ENCODE measurements around the gene GBE1. TPM values are rescaled to one million over a fixed set of nuclear protein-coding genes. Genes with fewer than 3 reads are reported as not detected.

GBE1 gene
- polyA plus RNA-seq, 1 donor (not counting 4 experiments of a cell fraction or from before 2014, with no cell fraction given) = 30.2 TPM

DNA sequence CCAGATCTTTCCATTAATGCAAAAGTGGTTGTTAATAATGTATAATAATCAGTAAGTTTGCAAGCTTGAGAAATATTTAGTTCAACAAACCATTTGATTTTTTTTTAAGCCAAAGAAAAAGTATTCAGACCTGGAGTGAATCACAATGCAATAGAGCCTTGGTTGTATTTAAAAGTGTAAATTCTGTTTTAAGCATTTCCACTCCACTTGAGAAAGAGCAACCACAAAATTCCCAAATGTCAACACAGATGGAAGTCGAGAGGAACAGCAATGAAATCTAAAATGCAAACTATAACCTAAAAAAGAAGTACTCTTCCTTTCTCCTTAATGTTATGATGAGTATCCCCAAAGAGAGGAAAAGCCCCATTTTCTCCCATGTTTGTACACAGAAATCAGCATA lies 20.2 kb downstream of the GBE1 start:
- no peak overlapping the region for H2AFZ ChIP-seq (ENCODE audit: control insufficient read depth, low read length)
- H3K4me1 ChIP-seq (ENCODE audit: control insufficient read depth, extremely low read depth, insufficient read depth, low read length) = peaks cover 35% of the 10 kb centered on the region
- H3K79me2 ChIP-seq (ENCODE audit: control insufficient read depth, insufficient read depth, low read length) = peaks cover 2% of the 10 kb centered on the region
- H3K9me1 ChIP-seq (ENCODE audit: control insufficient read depth, extremely low read depth, insufficient read depth, low read length) = no peaks in the 10 kb centered on the region
- H3K4me3 ChIP-seq (ENCODE audit: control insufficient read depth in 2 of 3, extremely low read depth in 1 of 3, insufficient read depth in 2 of 3, low read depth in 1 of 3, low read length in 3 of 3) = no peak overlapping the region
- no peaks in the 10 kb centered on the region for H3K9me3 ChIP-seq (ENCODE audit: control insufficient read depth, low read depth, low read length)
- FAIRE-seq (no peak), DNase-seq (ENCODE audit: low read depth, low spot score) (no peak)
- no peak overlapping the region for H3K9ac ChIP-seq (ENCODE audit: control insufficient read depth, extremely low read depth, insufficient read depth, low read length)
- TF ChIP-seq EZH2 (IDR thresholded peaks at IDR 0.05; ENCODE audit: low read length) = no peak
- TF ChIP-seq, protein P1, sequence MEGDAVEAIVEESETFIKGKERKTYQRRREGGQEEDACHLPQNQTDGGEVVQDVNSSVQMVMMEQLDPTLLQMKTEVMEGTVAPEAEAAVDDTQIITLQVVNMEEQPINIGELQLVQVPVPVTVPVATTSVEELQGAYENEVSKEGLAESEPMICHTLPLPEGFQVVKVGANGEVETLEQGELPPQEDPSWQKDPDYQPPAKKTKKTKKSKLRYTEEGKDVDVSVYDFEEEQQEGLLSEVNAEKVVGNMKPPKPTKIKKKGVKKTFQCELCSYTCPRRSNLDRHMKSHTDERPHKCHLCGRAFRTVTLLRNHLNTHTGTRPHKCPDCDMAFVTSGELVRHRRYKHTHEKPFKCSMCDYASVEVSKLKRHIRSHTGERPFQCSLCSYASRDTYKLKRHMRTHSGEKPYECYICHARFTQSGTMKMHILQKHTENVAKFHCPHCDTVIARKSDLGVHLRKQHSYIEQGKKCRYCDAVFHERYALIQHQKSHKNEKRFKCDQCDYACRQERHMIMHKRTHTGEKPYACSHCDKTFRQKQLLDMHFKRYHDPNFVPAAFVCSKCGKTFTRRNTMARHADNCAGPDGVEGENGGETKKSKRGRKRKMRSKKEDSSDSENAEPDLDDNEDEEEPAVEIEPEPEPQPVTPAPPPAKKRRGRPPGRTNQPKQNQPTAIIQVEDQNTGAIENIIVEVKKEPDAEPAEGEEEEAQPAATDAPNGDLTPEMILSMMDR (optimal IDR thresholded peaks at IDR 0.05 in 1 of 3, IDR thresholded peaks at IDR 0.05 in 1 of 3, conservative IDR thresholded peaks at IDR 0.05 in 1 of 3; ENCODE audit: extremely low read depth in 1 of 3, insufficient read depth in 2 of 3, low read length in 3 of 3) = no peak
- dilution Hi-C loops (cut with MboI; ENCODE audit: extremely low pct_ligation_motif_present, low sequenced_read_pairs) = no loop called here
- no peaks in the 10 kb centered on the region for H3K27me3 ChIP-seq (ENCODE audit: control insufficient read depth, extremely low read depth, insufficient read depth, low read length)
- H3K27ac ChIP-seq (ENCODE audit: control insufficient read depth, insufficient read depth, low read length) = no peak overlapping the region
- H3K36me3 ChIP-seq (ENCODE audit: control insufficient read depth in 2 of 2, extremely low read depth in 1 of 2, insufficient read depth in 2 of 2, low read length in 2 of 2) = no peaks in the 10 kb centered on the region
- no peak overlapping the region for H3K4me2 ChIP-seq (ENCODE audit: control insufficient read depth, extremely low read depth, insufficient read depth, low read depth, low read length)
- no peaks in the 10 kb centered on the region for H4K20me1 ChIP-seq (ENCODE audit: control insufficient read depth, extremely low read depth, insufficient read depth, low read length)

DNA sequence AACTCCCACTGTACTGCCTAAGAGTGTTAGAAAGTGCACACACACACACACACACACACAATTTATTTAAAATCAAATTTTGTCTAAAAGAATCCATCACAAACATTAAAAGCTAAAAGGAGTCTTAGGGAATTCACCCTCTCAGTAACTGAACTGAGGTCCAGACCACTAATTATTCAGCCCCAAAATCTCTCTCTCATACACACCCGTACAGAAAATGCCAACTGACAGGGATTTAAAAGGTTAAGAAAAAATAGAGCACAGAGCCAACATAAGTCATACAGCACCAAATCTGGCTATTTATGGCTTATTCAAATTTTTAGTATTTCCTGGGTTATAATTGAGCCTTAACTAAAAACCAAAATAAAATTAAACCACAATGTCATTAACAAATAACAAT lies 20.7 kb downstream of the GBE1 start:
- H3K36me3 ChIP-seq (ENCODE audit: control insufficient read depth in 2 of 2, extremely low read depth in 1 of 2, insufficient read depth in 2 of 2, low read length in 2 of 2) = no peaks in the 10 kb centered on the region
- no peaks in the 10 kb centered on the region for H4K20me1 ChIP-seq (ENCODE audit: control insufficient read depth, extremely low read depth, insufficient read depth, low read length)
- FAIRE-seq (no peak), DNase-seq (ENCODE audit: low read depth, low spot score) (no peak)
- peaks cover 40% of the 10 kb centered on the region for H3K4me1 ChIP-seq (ENCODE audit: control insufficient read depth, extremely low read depth, insufficient read depth, low read length)
- no peak overlapping the region for H3K9ac ChIP-seq (ENCODE audit: control insufficient read depth, extremely low read depth, insufficient read depth, low read length)
- H3K9me3 ChIP-seq (ENCODE audit: control insufficient read depth, low read depth, low read length) = no peaks in the 10 kb centered on the region
- TF ChIP-seq EZH2 (IDR thresholded peaks at IDR 0.05; ENCODE audit: low read length) = no peak
- TF ChIP-seq, protein P1 (optimal IDR thresholded peaks at IDR 0.05 in 1 of 3, IDR thresholded peaks at IDR 0.05 in 1 of 3, conservative IDR thresholded peaks at IDR 0.05 in 1 of 3; ENCODE audit: extremely low read depth in 1 of 3, insufficient read depth in 2 of 3, low read length in 3 of 3) = no peak
- H3K4me2 ChIP-seq (ENCODE audit: control insufficient read depth, extremely low read depth, insufficient read depth, low read depth, low read length) = no peak overlapping the region
- no peak overlapping the region for H2AFZ ChIP-seq (ENCODE audit: control insufficient read depth, low read length)
- H3K27ac ChIP-seq (ENCODE audit: control insufficient read depth, insufficient read depth, low read length) = no peak overlapping the region
- H3K79me2 ChIP-seq (ENCODE audit: control insufficient read depth, insufficient read depth, low read length) = peaks cover 2% of the 10 kb centered on the region
- dilution Hi-C loops (cut with MboI; ENCODE audit: extremely low pct_ligation_motif_present, low sequenced_read_pairs) = no loop called here
- no peaks in the 10 kb centered on the region for H3K9me1 ChIP-seq (ENCODE audit: control insufficient read depth, extremely low read depth, insufficient read depth, low read length)
- H3K4me3 ChIP-seq (ENCODE audit: control insufficient read depth in 2 of 3, extremely low read depth in 1 of 3, insufficient read depth in 2 of 3, low read depth in 1 of 3, low read length in 3 of 3) = no peak overlapping the region
- no peaks in the 10 kb centered on the region for H3K27me3 ChIP-seq (ENCODE audit: control insufficient read depth, extremely low read depth, insufficient read depth, low read length)

All from keratinocyte (primary cell).